ENCODE data around the gene TSPAN18.

Gene TSPAN18

DNA sequence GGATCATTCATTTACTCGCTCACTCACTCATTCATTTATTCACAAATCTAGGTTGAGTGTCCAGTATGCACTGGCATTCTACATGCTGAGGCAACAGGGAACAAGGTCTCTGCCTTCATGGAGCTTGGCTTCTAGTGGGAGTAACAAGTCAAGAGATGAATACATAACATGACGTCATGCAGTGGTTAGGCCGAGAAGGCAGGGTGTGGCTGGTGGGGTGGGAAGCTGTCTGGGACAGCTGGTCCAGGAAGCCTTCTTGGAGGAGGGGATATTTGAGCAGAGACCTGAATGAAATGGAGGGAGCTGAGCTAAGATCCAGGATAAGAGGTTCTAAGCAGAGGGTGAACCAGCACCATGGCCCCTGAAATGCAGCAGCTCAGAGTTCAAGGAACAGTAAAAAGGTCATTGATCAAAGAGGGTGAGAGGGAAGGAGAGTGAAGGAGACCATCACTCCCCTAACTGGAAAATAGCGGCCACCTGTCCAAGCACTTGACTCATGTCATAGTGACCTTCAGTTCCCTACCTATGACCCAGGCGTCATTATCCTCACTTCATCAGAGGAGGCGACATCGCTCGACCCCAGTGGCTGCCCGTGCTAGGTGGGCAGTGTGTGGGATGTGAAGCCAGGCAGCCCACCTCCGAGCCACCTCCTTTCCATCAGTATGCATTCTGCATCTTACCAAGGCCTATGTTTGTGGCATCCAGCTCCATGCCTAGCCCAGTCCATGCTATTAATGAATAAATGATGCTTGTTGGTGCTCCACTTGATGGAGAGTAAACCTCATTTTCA lies 105.0 kb downstream of the TSPAN18 start:
- DNase-seq: no peak

DNA sequence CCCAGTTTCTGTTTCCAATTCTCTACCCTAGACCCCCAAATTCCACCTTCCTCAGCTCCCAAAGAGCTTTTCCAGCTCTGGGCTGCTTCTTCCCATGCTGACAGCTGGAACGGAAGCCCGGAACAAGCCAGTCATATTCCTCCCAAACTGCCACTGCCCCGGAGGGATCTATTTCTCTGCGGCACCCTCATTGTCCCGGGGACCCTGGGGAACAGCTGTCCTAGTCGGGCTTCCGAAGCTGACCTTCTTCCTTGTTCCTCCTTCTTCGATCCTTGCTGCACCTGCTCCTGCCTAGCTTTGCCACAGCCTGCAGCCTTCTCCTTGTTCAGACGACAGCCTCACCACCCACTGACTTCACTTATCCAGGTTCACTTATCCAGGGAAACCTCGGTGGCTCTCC lies 105.7 kb downstream of the TSPAN18 start:
- DNase-seq: no peak

DNA sequence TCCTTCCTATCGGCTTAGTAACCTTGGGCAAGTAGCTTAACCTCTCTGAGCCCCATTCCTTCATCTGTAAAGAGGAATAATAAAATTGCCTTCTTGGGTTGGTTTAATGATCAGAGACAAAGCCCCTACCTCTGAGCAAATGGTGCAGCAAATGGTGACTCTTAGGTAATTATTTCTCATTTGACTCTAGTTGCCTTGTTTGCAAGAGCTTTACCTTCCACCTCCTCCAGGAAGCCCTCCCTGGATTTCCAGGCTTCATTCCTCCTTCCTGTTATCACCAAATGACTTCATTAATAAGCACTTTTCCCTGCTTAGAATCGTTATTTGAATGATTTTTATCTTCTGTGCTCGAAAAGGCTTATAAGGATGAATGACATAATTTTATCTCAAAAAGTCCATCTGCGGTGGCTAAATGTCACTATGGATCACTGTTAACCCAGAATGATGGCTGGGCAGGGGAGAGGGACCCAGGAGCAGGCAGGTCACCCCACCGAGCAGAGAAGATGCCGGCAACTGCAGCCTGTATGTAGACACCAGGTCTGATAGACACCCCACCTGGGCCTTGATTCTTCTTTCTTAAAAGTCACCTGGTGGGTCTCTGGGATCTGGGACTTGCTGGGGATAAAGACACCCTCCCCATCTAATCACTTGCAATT lies 106.6 kb downstream of the TSPAN18 start:
- no peak for DNase-seq

GRCh38 chr11:44833877-44834452 lies 107.2 kb downstream of the TSPAN18 start:
- no peak for DNase-seq

DNA sequence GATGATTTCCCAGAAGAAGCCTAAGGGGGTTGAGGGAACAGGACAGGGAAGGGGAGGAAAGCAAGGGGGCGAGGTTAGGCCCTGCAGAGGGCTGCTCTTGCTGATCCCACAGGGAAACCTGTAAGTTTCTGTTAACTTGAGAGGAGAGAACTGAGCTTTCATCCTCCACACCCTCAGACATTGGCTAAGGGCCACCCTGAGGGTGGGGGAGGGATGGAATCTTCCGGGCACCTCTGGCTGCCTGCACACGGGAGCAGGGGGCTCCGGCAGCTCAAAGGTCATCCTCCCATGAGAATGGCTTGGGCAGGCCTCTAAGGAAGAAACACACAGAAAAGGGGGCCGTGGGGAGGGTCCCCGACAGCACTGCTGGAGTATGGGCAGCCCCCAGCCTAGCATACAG lies 108.1 kb downstream of the TSPAN18 start:
- no peak for DNase-seq

- DNase-seq: no peak
Observed at GRCh38 chr11:44835296-44835695, 108.5 kb downstream of the TSPAN18 start.

DNA sequence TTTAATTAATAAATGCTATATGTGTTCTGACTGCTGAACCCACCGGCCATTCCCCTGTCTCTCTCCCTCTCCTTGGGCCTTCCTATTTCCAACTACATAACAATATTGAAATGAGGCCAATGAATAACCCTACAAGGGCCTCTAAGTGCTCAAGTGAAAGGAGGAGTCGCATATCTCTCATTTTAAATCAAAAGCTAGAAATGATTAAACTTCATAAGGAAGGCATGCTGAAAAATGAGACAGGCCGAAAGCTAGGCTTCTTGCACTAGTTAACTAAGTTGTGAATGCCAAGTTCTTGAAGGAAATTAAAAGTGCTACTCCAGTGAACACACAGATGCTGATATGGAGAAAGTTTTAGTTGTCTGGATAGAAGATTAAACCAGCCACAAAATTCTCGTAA lies 109.2 kb downstream of the TSPAN18 start:
- no peak for DNase-seq

- no peak for DNase-seq
Observed at GRCh38 chr11:44837661-44838060, 110.9 kb downstream of the TSPAN18 start.

- no peak for DNase-seq
Observed at GRCh38 chr11:44839458-44840084, 112.8 kb downstream of the TSPAN18 start.

DNA sequence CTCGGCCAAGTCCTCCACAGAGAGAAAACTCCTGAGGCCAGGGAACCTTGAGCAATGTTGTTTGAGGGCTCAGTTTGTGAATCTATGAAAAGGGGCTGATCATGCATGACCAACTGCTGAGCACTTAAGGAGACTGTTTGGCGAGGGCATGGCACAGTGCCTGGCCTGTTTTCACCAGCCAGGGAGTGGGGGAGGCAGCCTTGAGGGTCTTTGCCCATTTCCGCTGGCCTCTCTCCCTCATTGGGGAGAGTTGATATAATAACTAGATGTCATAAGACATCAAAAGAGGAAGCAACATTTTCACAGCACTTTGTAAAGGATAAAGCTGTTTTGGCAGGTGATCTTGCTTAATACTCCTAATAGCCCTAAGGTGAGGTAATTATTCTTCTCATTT lies 113.3 kb downstream of the TSPAN18 start:
- no peak for DNase-seq

DNA sequence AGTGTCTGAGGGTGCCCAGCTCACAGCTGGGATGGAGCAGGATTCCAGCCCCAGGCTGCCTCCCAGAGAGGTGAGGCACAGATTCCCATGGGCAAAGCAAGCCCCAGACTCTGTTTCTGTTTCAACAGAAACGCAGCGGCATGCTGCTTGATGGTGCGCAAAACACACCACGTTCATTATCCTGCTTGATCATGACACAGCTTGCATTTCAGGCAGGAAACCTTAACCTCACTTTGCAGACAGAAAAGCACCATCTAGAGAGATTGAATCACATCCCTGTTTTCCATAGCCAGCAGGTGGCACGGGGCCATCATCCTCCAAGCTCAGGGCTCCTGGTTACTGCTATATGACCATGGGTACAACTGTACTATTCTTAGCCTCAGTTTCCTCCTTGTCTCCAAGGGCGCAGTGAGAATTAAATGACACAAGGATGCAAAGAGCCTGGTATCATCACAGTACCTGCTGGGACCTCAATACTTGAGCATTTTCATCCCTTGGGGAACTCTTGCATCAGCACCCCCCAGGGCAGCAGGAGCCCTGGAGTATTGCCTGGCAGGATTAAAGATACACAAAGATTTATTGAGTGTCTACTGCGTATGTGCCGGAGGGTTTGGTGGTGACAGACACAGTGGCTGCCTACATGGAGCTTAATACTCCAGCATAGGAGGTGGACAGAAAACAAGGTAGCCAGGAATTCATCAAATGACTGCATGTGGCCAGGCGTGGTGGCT lies 113.9 kb downstream of the TSPAN18 start:
- no peak for DNase-seq

DNA sequence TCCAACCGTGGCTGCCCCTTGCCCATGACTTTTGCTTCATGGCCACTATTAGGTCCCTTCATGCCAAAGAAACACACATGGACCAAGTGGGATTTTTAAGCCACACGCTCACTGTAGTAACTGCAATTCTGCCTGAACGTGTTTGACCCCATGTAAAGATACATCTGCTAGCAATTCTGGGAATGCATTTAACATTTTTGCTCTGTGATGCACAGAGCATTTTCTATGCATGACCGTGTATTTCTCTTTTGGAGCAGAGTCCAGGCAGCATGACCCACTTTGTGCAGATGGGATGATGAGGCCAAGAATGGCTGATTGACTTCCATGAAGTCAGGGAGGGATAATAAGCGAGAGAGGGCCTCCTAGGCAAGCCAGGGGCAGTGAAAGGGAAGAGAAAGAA lies 115.5 kb downstream of the TSPAN18 start:
- no peak for DNase-seq

- no peak for DNase-seq
Observed at GRCh38 chr11:44846852-44847251, 120.1 kb downstream of the TSPAN18 start.

DNA sequence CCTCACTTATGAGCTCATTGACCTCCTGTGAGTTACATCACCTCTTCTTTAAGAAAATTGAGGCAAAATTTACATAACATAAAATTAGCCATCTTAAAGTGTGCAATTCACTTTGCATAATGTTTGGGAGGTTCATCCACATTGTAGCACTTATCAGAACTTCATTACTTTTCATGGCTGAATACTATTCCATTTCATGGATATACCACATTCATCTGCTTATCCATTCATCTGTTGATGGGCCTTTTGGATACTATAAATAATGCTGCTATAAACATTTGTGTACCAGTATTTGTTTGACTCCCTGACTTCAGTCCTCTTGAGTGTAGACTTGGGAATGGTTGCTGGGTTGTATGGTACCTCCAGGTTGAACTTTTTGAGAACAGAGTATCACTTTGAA lies 120.6 kb downstream of the TSPAN18 start:
- no peak for DNase-seq

DNA sequence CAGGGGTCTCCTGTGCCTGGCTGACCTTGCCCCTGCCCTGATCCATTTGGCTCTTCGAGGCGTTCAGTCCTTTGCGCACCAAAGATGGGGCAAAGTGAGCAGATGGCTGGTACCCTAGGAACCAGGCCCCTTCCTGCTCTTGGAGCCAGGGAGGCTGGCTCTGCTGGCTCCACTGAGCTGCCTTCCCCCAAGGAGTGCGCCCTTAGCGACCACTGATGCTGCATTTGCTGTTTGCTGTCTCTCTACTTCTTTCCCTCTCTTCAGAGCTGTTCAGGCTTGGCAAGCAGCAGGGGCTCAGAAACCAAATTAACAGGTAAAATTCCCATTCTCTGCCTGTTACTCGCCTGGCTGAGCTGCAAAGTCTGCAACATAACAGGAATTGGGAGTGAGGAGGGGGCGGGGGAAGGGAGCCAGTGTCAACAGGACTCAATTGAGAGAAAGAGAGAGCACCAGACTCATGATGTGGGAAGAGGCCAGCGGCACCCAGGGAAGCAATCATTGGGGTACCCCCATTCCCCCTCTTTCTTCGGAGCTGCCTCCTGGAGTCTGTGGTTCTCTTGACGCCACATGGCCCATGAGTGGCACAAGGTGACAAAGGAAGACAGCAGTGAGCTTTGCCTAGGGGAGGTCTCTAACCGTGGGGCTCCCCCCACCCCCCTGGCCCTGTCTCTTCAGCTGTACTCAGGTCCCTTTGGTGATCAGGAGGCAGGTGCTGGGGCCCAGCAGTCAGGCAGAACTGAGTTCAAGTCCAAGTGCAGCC lies 121.6 kb downstream of the TSPAN18 start:
- no peak for DNase-seq

GRCh38 chr11:44848963-44849350 lies 122.2 kb downstream of the TSPAN18 start:
- no peak for DNase-seq

DNA sequence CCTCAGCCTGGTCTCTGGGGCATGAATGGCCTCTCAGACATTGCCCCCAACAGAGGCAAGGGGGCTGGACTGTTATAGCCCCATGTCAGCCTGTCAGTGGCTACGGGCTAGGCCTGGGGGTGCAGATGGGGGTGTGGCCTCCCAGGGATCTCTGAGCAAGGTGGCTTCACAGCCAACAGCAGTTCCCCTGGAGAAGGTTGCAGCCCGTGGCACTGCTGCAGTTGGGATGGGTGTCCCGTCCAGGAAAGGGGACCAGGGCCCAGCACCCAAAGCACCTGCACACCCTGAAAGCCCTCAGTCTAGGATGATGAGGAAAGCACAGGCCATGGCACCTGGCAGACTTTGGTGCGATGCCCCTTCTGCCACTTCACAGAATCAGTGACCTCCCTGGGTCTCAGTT lies 122.7 kb downstream of the TSPAN18 start:
- DNase-seq: no peak

GRCh38 chr11:44849922-44850321 lies 123.2 kb downstream of the TSPAN18 start:
- no peak for DNase-seq

DNA sequence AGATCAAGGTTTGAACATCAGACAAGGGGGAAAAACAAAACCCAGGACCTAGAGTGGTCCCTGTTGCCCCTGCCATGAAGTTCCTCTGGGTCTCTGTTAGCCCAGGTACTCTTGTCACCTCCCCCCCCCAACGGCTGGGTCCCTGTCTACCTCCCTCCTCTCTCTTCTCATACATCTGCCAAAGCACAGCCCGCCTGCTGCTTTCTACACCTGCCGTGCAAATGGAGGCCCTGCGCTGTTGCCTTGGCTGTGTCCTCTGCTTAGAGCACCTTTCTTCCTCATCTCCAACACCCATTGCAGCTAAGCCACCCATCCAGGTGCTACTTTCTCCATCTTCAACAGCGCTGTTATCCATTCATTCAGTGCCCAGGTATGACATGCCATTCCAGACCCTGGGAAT lies 124.7 kb downstream of the TSPAN18 start:
- no peak for DNase-seq

- no peak for DNase-seq
Observed at GRCh38 chr11:44852159-44852747, 125.5 kb downstream of the TSPAN18 start.

DNA sequence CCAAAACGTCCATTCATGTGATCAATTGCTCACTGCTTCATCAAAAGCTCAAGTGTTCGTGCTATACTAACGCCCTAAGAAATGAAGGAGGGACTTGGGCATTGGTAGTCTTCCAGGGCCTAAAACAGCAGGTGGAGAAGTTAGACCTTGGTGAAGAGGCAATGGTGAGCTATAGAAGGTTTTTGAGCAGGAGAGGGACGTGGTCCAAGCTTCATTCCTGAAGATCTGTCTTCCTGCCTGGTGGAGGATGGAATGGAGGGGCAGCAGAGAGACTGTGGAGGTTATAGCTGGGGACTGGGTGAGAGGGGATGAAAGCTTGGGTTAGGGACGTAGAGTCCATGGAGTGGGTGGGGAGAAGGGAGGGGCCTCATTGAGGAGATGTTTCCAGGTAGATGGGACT lies 126.2 kb downstream of the TSPAN18 start:
- no peak for DNase-seq

DNA sequence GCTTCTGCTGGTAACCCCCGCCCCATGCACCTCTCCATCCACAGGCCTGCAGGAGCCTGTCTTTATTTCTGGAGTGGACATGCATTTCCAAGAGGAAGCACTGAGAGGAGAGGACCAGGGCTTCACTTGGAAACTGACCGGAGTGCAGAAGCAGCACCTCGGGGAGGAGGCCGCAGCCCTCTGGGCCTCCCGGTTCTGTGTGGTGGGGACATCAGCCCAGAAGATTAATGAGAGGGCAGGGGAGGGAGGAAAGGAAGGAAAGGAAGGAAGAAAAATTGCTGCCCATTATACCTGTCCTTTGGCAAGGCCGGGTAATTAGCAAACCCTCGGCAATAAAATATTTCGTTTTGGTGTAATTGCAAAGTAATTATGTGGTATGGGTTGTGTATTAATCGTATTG lies 126.9 kb downstream of the TSPAN18 start:
- no peak for DNase-seq
